Measurements from ENCODE around the gene ETS1.
A peak's percentile ranks its signal among the peaks of the same experiment; 100 is the strongest.

ETS1 gene

DNA sequence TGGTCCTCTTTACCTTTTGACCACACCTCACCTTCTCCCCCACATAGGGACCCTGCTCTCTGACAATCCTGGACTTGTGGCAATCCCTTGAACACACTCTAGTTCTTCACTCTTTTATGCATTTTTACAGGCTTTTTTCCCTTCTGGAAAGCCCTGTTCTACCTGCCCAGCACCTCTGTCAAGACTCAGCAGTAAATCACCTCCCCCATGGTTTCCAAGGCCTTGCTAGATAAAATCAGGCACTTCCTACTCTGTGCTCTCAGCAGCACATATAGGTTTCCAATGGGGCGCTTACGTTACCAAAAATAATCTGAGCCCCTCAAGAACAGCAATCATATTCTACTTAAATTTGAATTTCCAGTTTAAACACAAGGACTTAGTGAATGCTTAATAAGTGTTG, 53.9 kb downstream of the ETS1 start:
- no peak for DNase-seq

DNA sequence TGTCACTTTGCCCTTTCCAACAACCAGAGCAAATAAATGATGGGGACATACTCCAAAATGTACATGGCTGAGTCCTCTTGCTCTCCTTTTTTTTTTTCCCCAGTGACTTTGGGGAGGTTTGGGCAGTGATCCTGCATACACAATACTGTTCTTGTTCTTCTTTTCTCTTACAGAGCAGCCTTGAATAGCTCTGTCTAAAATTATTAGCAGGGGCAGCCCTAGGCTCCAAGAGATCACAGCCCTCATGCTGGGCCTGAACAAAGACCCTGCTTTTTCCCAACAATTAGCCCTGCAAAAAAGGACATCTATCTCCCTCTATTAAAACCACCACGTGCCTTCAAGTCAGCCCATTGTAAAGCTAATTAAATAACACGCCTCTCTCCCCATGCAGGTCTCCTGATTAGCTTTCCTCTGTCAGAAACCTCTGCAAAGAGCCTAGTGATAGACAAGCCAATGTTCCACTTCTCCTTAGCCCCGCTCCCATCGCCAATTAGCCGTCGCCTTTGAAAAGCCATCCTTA, 54.7 kb downstream of the ETS1 start:
- DNase-seq, result no peak

DNA sequence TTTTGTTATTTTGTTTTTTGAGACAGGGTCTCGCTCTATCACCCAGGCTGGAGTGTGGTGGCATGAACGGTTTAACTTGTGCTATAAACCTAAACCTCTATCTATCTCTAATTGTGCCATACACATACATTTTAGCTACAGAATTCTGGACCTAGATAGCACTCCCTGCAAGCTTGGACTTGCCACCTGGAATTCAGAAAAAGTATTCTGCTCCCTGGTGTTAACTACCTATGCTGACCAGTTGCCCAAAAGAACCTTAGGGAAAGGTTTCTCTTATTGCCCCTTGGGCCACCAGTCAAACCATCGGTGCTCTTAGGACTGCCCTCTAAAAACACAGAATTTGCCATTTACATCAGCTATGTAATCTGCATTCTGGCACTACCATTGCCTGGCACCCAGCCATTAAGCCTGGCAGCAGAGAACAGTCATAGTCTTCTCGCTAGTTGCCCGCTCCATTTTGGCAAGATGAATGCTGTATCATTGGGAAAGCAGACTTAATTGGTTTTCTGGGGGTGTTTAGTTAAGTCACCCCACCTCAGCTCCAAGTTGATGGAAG, 55.3 kb downstream of the ETS1 start:
- no peak for DNase-seq

DNA sequence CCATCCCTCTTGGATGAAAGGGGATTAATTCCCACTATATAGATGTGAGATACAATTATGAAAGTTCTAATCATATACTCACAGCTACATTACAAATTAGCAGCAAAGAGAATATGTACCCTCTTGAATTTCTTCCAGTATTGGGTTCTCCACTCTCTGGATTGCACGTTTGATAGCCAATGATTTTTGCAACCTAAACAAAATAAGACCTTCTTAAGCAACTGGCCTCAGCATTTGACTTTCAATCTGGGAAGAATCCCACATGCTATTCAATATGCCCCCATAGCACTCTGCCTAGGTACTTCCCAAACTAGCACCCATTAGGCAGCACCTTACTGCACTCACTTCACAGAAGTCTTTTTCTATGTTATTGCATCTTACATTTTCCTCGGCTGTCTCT, 55.8 kb downstream of the ETS1 start:
- no peak for DNase-seq

DNA sequence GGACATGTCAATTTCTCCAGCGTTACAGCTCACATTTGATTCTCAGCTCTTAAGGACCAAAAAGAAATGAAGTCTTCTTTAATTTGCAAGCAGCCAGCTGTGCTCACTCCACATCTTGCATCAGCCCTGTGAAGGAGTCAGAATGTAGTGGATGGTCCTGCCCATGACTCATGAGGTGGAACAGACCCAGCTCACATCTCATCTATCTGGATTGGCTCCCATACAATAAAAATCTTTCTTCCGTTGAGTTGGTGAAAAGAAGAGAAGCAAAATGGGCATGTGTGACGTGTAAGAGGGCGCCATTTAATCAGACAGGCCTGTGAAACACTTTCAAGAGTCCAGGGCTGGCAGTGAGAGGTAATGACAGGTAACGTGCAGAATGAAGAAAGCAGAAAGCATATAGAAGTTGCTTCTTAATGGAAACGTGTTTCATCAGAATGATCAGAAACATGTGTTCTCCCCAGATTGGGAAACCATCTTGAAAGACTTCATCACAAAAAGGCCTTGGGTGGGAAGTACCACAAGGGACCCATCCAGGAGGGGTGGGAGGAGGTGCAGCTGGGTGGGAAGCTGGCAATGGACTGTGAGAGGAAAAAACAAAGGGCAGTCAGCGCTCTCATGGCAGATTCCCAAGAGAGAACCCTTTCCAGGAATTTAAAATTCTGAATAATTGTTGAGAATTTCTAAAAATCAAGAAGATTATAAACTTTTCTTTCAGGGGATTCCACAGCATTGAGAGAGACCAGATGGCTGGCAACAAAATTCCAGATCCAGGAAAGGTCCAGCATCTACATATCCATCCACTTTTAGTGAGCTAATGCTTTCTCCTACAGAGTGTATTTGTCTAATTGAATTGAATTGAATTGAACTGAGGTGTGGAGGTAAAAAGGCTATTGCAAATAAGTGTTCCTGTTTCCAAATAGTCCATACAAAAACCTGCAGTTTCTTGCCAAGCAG, 57.0 kb downstream of the ETS1 start:
- DNase-seq, result no peak

DNA sequence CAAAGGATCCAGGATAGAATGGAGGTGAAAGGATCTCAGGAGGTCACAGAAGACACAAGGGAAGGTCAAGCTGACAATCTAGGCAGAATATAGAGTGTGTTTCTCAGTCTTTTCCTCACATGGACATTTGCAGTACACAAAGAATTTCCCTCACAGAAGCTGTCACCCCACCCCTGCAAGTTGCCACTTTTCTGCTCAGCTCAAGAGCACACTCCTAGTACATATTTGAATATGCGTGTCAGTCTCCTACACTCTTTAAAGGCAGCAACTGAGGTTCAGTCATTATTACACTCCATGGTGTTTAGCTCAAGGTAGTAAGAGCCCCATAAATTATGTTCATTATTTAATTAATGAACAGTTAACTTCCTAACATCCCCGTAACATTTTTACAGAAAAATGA, 59.1 kb downstream of the ETS1 start:
- DNase-seq, result no peak

DNA sequence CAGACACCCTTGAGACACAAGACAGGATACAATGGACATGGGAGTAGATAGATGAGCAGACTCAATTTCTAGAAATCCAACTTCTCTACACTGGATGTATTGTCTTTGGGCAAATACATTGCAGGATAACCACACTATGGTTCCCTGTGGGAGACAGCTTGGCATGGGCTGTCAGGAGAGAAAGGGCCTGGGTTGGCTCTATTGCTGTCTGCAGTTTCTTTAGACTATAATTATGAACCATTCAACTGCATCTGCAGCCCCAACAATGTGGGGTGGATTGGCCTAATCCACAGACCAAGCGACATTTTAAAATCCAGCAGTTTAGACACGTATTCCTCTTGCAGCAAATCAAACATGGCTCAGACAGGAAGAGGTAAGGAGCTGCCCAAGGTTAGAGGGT, 60.3 kb downstream of the ETS1 start:
- no peak for DNase-seq

DNA sequence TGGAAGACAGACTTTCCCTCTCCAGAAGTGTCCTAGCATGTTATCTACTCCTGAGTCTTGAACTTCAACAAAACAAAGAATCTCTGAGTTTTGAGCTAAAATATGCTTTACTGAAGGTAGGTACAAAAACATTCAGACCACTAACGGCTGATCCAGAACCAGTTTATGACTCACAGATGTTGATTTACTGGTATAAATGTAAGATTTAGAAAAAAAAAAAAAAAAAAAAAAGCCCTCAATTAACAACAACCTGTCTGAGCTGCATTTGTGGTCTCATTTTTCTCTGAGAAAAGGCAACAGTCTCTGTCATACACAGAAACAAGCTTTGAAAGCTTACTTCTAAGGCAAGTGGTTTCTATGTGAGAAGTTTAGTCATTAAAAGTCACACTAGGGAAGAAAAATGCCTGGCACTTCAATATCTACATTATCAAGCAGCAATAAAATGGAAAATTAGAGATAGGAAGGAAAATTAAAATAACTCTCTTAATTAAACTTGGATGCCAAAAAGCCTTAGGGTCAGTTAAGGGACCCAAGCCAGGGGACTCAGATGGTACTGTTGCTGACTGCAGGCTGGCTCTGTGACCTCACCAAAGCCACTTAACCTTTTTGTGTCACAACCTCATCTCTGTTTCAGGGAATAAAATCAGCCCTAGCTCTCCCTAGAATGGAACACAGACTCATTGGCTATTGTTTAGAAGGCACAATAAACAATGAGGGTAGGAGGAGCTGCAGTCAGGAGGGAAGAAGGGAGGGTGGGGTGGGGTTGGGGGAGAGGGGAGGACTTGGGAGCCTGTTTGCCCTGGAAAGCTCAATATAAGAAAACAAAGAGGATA, 61.7 kb downstream of the ETS1 start:
- peak; percentile 15 for DNase-seq

DNA sequence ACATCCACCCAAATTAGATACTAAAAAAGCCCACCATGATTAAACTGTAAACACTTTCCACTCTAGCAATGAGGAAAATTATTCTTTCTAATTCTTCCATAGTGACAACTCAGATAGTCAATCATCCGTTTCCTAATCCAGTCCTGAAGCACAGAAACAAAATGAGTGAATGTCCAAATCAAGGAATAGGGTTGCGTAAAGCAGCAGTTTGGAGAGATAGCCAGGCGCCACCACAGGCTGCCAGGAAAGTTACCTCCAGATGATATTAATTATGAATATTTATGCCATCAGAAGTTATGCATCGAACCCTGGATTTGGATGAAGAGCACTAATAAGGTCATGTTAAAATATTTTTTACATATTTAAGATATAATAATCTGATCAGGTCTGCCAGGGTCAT, 63.2 kb downstream of the ETS1 start:
- DNase-seq, result no peak

DNA sequence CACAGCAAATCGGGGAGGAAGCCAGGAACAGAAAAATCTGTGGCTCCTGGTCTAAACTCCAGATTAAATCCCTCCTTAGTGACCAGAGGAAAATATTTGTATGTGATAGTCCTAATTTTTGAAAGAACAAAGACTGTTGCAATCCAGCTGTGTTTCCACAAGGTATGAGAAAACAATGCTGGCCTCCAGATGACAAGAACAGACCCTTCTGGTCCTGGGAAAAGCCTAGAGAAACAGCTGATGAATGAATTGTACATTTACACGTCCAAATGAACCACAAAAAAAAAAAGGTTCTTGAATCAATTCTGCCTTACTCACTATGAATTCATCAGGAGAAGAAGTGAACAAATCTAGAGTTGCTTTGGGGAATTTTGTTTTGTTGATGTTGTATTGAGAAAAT, 63.7 kb downstream of the ETS1 start:
- no peak for DNase-seq

DNA sequence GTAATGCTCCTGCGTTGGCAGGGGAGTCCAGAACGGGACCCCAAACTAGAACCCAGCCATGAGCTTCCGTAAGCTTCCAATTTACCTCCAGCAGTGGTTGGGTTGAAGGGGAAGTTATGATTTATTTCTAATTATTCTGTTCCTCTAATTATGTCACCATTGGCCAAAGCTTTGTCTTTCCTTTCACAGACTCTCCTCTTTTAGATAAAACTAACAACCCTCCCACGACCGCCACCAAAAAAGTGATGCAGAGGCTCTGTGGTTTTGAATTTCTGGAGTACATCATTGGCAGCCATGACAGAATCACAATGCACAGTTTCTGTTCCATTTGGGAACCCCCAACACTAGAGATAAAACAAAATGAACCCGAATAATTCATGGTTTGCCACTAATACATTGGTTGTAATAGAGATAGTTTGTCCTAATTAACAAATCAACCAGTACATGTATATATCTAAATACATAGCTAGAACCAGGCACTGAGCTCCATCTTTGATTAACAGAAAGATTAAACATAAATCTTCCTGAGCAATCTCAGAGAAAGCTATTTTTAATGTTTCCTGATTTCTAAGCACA, 64.3 kb downstream of the ETS1 start:
- peak; percentile 80 for DNase-seq

DNA sequence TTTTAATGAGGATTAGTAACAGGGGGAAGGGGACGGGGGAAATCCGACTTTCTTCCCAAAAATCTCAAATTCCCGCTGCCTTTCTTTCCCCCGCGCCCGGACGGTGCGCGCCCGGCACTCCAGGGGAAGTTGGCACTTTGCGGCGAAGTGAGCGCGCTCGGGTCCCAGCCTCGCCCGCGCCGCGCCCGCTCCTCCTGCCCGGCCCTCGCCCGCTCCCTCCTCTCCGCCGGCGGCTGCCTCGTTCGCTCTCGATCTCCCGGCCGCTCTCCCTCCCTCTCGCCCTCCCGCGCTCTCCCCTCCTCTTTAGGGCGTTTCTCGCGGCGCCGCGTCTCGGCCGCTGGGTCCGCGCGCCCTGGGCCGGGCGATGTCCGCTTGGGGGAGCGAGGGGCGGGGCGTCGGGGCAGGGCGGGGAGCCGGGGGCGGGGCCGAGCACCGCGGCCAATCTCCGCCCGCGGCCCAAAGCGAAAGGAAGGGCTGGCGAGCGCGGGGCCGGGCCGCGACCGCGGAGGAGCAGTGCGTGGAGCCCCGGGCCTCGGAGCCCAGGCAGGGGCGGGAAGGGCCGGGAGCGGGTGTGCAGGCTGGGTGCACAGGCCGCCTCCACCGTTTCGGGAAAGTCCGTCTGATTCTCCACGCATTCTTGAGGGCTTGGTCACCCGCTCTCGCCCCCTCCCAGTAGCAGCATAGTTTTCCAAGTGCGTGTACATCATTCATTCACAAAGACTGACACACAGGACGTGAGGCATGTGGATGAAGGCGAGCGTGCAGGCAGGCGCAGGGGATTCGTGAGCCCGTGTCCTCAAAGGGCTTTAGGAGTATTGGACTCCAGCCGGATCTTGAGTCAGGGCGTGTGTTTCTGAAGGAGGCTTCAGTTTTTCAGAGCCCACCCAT, 65.1 kb downstream of the ETS1 start:
- peak; percentile 86 for DNase-seq

DNA sequence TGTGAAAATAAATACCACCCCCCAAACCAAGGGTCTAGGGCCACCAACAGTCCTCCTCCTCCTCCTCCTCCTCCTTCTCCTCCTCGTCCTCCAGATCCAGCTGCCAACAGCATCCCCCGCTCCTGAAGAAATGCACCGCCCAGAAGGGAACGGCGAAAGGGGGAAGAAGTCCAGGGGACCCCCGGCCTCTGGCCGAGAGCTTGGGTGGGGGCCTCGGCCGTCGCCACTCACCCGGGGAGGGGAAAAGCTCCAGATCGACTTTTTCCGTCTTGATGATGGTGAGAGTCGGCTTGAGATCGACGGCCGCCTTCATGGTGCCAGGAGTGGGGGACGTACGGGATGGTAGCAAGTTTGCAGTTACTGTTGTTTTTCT, 65.7 kb downstream of the ETS1 start:
- DNase-seq, result no peak

DNA sequence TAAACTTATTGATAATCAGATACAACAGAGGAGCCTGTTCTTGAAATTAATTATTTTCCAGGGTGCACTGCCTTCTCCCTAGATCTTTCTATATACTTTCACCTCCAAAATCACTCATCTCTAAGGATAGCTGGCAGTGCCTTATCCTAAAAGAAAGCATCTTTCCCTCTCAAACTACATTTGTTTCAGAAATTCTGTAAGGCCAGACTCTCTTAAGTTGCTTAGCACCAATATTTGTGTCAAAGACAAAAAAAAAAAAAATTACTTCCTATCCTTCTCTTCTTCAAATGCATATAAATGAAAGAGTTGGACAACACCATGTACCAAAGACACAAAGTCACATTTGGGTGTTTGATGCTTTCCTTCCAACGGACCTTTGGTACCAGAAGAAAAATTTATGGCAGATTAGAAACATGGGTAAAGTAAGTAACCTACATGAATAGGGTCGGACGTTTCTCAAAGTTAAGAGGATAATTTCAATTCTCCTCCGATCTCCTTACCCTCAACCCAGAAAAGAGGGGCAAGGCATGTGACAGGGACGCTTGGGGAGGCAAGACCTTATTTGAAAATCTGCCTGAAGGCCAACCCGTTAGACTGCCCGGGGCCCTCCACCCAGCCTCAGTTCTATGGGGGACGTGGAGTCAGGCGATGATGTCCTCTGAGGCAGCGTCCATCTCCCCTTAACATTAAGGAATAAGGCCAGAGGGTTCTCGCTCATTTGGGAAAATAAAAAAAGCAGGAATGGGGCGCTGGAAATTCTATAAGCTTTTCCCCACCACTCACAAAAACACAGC, 66.3 kb downstream of the ETS1 start:
- no peak for DNase-seq

DNA sequence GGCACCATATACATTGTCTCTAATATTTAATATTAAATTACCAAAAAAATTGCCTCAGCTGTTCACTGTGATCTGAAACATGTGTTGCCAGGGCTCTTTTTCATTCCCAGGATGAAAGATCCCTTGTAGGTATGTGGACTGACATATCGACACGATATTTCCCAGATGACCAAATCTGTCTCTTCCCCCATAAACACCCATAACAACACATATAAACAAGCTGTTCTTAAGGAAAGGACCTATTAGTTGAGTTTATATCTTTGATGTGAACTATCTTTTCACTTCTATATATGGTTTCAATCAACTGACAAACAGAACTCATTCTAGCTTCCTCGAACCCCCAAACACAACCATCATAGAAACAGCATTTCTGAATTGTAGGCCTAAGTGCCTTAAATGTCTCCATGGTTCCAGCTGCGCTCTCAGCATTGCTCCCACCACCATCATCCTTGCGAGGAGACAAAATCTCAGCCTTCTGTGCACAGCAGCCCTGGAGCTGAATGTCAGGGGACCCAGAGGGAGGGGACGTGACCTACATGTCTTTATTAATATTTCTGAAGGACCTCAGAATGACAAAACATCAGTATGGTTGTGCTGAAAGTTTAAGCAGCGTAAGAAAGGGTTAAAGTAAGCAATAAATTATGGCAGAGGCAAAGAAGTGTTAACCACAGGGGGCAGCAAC, 67.0 kb downstream of the ETS1 start:
- DNase-seq, result no peak

DNA sequence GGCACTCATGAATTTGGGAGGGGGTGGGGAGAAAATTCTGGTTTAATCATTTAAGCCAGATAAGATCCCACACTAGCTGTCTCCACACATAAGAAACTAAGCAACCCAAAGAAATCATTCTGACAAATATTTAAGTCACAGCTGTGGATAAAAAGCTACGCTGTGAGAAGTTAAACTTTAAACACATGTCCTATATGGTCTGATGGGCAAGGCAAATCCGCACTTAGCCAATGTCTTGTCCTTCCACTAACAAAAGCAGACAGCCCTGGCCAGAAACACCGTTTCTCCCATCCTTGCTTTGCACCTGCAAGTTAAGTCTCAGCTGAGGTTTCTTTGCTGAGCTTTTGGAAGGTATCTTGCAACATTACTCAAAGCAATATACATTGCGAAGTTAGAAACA, 68.0 kb downstream of the ETS1 start:
- DNase-seq, result no peak

DNA sequence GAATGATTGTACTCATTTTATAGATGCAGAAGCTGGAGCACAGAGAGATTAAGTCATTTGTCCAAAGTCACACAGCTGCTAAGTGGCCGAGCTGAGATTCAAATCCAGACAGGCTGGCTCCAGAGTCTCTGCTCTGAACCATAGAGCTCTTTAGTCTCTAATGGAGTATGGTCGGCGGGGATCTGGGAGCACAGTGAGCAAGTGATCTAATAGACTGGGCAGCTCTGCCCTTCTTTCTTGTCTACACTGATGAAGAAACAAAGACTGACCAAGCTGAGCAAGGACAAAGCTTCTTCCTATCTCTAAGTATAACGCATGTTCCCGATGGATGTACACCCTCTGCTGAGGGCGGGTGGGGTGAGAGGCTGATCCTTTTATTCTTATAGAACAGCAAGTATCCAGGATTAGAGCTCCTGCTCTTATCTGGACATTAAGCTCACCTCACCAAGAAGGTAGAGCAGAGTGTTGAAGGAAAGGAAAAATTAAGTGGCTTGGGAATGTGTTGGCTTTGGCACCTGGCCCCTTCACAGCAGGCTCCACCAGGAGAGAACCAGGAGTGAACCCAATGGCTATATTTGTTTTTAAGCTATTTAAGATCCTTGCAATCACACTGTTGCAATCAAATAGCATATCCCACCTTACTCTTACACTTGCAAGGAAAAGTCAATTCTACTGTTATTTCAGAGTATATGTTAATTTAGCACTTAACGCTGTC, 68.7 kb downstream of the ETS1 start:
- no peak for DNase-seq

DNA sequence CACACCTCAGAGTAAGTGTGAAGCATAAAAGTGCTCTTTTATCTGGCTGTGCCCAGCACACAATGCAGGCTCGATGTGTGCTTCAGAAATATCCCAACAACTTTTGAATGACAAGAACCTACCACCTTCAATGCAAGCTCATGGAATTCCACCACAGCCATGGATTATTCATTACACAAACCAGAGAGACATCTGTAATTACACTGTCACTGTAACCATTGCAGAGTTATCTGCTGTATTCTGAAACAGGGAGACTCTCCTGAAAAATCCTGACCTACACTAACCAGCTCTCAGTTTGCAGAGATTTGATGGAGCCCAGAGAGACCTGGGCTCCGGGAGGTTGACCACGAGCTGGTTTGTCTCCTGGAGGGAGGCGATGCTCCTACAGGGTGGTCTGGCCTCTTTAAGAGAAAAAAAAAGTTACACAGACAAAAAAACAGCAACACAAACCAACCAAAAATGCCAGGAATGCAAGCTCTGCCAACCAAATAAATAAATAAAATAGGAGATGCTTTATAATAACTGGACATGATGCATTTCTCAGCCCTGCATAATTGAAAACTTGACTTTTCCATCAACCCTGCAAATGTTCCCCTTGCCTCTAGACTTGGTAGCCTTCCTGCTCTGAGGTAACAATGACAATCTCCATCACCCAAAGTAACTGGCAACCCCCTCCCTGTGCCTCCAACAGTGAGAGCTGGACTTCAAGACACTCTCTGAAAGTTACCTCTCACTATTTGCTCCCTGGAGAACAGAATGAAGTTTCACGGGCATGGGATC, 69.7 kb downstream of the ETS1 start:
- DNase-seq, result no peak

DNA sequence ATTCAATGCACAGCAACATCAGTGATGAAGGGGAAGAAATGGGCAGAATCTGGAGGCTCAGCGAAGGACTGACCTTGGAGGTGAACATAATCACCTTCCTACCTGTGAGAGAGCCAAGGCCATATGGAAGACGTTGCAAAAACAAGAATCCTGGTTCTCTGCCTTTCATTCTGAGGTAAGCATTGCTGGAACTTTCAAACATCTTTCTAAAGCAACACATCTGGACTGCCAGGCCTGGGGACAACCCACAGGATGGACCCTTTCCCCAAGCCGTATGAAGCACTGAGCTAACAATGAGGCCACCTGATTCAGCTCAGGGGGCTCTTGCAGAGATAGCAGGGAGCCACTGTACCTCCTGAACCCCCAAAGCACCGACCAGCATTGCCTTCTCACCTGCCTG, 70.5 kb downstream of the ETS1 start:
- no peak for DNase-seq

Measured in stimulated activated naive CD4-positive, alpha-beta T cell treated with Interleukin-2 at 50 U/mL for 16 hours (primary cell).